Naive thymus-derived CD8-positive, alpha-beta T cell (primary cell): Measurements from ENCODE around the gene FBXL17. TPM values are rescaled to one million over a fixed set of nuclear protein-coding genes. Genes with fewer than 3 reads are reported as not detected.
"Not testable (repeated sequence)": the region's sequence is repeated elsewhere in the genome, so short reads cannot be mapped to it uniquely, and the experiment has no call there.

Experiments
- ATAC-seq, 2 donors: fragments of 150-1000 bp; cut with Tn5 transposase in 1 of 2; sonication (Bioruptor Pico), chemical (Tn5 transposase) in 1 of 2; 1 replicate in 1 of 2; 2 replicates in 1 of 2; pipeline ENCODE4 v1.10.0; 2021; ENCODE audit warnings: mild to moderate bottlenecking in 2 of 2, moderate library complexity in 2 of 2
- POLR2A ChIA-PET: fragments of 350-600 bp; sonication (Branson Sonifier 250); formaldehyde crosslinking; loops from one replicate; lab custom pipeline; 2021; ENCODE audit warnings: antibody characterized with exemption; lab: Charles Lee
- DNase-seq, 10 donors: peaks; one replicate each; pipeline versions ENCODE4 v3.0.0 to v3.0.0-alpha.2; 2020 to 2022
- H3K27ac Mint-ChIP-seq, 10 donors: one replicate each; pipeline ENCODE4 v1.8.0; 2020 to 2022; ENCODE audit warnings: mild to moderate bottlenecking in 10 of 10, mixed read lengths in 10 of 10, moderate library complexity in 4 of 10, inconsistent platforms in 1 of 10
- H3K27me3 Mint-ChIP-seq, 5 donors: one replicate each; pipeline ENCODE4 v1.8.0; 2021 to 2022; ENCODE audit warnings: mixed read lengths in 5 of 5
- H3K36me3 Mint-ChIP-seq, 3 donors: one replicate each; pipeline ENCODE4 v1.8.0; 2020 to 2022; ENCODE audit warnings: mixed read lengths in 3 of 3, mild to moderate bottlenecking in 2 of 3, inconsistent platforms in 1 of 3
- H3K4me1 Mint-ChIP-seq, 4 donors: one replicate each; pipeline ENCODE4 v1.8.0; 2021 to 2022; ENCODE audit warnings: mixed read lengths in 4 of 4
- H3K4me3 Mint-ChIP-seq, 10 donors: one replicate each; pipeline ENCODE4 v1.8.0; 2020 to 2022; ENCODE audit warnings: mild to moderate bottlenecking in 10 of 10, mixed read lengths in 10 of 10, moderate library complexity in 6 of 10, inconsistent platforms in 1 of 10
- H3K9me3 Mint-ChIP-seq, 9 donors: one replicate each; pipeline ENCODE4 v1.8.0; 2020 to 2022; ENCODE audit warnings: mixed read lengths in 9 of 9, mild to moderate bottlenecking in 3 of 9, inconsistent platforms in 1 of 9, moderate library complexity in 1 of 9
- polyA plus RNA-seq, 3 donors: library from polyadenylated mRNA; unstranded; fragments of 300-500 nt; fragmentation: Illumina TruSeq; gene quantifications; one replicate each; pipeline ENCODE4 v1.2.3, GENCODE V29; 2021
- total RNA-seq, 8 experiments: library from RNA in 2 of 8; stranded (reverse) in 2 of 8; gene quantifications; one replicate each; pipeline ENCODE4 v1.2.3 and lab custom pipeline; 2021 to 2026

The FBXL17 gene
- total and polyA plus RNA-seq, 5 experiments from 2014 or later = 4.6 to 25.1 (median 5.0) TPM

DNA sequence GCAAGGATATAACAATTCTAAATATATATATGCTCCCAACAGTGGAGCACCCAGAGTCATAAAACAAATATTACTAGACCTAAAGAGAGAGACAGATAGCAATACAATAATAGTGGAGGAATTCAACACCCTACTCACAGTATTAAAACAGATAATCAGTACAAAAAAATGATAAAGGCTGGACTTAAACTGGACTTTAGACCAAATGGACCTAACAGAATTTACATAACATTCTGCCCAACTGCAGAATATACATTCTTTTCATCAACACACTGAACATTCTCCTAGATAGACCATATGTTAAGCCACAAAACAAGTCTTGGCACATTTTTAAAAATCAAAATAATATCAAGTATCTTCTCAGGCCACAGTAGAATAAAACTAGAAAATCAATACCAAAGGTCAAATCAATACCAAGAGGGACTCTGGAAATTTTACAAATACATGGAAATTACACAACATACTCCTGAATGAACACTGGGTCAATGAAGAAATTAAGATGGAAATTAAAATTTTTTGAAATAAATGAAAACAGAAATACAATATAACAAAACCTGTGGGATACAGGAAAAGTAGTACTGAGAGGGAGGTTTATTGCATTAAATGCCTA lies 100.8 kb downstream of the FBXL17 start:
- H3K36me3 Mint-ChIP-seq = peaks cover 36 to 58% (median 40%) of the 10 kb centered on the region in 3 donors
- H3K4me1 Mint-ChIP-seq = peaks cover 17 to 43% (median 31%) of the 10 kb centered on the region in 4 donors
- POLR2A ChIA-PET = no interaction called here
- H3K4me3 Mint-ChIP-seq = no peak overlapping the region
- H3K9me3 Mint-ChIP-seq = peaks cover 8 to 46% (median 27%) of the 10 kb centered on the region in 9 donors
- no peak for DNase-seq
- H3K27me3 Mint-ChIP-seq = no peaks in the 10 kb centered on the region
- no peak overlapping the region for H3K27ac Mint-ChIP-seq
- no peak for ATAC-seq

DNA sequence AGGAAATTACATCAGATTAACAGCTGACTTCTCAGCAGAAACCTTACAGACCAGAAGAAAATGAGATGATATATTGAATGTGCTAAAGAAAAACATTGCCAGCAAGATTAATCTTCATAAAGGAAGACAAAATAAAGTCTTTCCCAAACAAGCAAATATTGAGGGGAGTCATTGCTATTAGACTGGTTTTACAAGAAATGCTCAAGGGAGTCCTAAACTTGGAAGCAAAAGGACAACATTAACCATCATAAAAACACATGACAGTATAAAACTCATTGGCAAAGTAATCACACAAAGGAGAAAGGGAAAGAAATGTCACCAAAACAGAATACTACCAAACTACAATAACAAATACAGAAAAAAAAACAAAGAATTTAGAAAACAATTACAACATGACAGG lies 101.7 kb downstream of the FBXL17 start:
- POLR2A ChIA-PET = no interaction called here
- DNase-seq = no peak
- ATAC-seq = no peak
- peaks cover 8 to 40% (median 27%) of the 10 kb centered on the region in 9 donors for H3K9me3 Mint-ChIP-seq
- no peaks in the 10 kb centered on the region for H3K27me3 Mint-ChIP-seq
- peaks cover 16 to 40% (median 31%) of the 10 kb centered on the region in 4 donors for H3K4me1 Mint-ChIP-seq
- H3K27ac Mint-ChIP-seq = no peak overlapping the region
- H3K36me3 Mint-ChIP-seq = peaks cover 31 to 55% (median 38%) of the 10 kb centered on the region in 3 donors
- H3K4me3 Mint-ChIP-seq = no peak overlapping the region

DNA sequence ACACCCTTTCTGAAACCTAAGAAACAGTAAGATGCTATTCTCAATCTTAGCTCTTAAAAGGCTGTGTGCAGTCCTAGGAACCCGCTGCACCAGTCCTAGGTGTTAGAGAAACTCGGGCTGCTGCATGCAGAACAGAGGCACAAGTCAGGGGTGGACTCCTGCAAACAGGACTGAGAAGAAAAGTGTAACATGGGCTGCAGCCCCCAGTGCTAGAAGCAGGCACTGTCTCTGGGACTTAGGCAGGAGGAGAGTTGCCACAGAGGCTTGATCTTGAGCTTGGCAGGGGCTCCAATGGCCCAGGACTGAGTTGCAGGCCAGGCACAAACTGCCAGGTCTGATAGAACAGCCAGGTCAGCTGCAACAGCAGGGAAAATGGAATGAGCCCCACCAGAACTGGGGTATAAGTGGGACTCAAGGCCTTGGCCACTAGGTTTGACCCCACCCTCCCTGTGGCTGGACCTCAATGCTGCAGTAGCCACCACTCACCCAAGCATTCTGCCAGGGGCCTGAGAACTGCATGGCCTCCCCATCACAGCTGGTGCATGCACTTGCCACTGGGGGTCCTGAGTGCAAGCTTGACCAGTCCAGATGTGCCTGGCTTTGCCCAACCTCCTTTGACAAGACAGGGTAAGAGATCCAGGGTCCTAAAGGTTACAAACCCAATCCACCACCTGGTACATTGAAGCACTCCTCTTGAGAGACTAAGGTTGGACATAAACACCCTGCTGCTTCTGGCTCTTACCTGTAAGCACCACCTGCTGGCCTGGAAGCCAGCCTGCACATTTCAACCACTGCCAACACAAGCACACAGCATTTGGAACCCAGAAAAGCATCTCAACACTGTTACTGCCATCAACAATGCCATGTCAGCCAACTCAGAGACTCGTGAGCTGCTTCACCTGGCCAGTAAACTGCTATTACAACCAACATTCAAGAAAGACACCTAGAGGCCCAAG lies 103.3 kb downstream of the FBXL17 start:
- ATAC-seq (no peak), DNase-seq (no peak)
- POLR2A ChIA-PET = no interaction called here
- Mint-ChIP-seq H3K36me3 (peaks cover 21 to 47% (median 22%) of the 10 kb centered on the region in 3 donors), H3K9me3 (peaks cover 5 to 24% (median 18%) of the 10 kb centered on the region in 9 donors), H3K4me1 (peaks cover 16 to 40% (median 30%) of the 10 kb centered on the region in 4 donors), H3K4me3 (no peak overlapping the region), H3K27ac (peak overlapping the region in 2 of 10 donors; percentile 32 to 46), H3K27me3 (no peaks in the 10 kb centered on the region)

DNA sequence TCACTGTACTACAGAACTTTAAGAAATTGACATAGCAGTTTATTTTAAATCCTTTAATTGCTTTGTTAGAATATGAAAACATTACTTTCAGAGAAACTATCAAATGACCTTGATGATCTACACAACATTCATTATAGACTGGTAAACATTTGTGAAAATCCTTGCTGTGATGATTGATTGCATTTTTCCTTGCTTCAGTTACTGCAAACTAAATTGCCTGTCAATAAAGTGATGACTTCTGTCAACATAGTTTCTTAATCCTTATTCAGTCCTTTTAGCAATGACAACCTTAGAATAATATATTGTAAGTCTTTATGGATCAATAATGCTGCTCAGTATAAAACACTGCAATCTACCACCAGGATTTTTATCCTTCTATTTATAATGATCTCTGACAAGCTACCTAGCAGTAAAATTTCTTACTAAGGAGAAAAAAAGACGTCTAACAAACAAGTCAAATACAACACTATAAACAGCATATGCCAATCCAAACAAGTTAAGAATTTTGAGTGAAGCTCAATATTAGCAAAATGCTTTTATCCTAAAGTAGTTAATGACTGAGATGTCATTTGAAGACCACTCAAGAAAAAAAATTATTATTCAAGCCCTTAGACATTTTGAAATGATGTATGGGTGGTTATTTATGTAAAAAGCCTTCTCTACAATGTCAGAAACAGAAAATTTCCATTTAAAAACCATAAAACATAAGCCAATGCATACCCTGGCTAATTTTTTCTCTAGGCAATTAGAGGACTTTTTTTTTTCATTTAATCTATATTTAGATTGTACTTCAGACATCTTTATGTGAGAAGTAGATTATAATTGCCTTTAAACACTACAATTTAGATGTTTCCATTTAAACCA lies 105.5 kb downstream of the FBXL17 start:
- POLR2A ChIA-PET = no interaction called here
- Mint-ChIP-seq H3K36me3 (peaks cover 3 to 28% (median 10%) of the 10 kb centered on the region in 3 donors), H3K4me1 (peaks cover 14 to 37% (median 28%) of the 10 kb centered on the region in 4 donors), H3K4me3 (no peak overlapping the region), H3K9me3 (peaks cover 0 to 5% (median 1%) of the 10 kb centered on the region in 9 donors), H3K27ac (no peak overlapping the region), H3K27me3 (no peaks in the 10 kb centered on the region)
- ATAC-seq (no peak), DNase-seq (no peak)

DNA sequence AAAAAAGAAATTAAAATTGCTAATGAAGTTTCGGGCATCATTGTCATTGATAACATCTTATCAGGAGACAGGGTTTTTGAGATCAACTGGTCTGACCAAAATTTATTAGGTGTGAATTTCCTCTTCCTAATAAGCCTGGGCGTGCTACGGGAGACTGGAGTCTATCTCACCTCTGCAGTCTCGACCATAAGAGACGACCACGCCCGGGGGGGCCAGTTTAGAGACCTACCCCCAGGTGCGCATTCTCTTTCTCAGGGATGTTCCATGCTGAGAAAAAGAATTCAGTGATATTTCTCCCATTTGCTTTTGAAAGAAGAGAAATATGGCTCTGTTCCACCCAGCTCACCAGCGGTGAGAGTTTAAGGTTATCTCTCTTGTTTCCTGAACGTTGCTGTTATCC lies 107.8 kb downstream of the FBXL17 start:
- DNase-seq, H3K27ac Mint-ChIP-seq, ATAC-seq, H3K4me3 Mint-ChIP-seq, POLR2A ChIA-PET, H3K27me3 Mint-ChIP-seq, H3K9me3 Mint-ChIP-seq: not testable (repeated sequence)
- H3K4me1 Mint-ChIP-seq = peaks cover 5 to 23% (median 13%) of the 10 kb centered on the region in 4 donors
- peaks cover 0 to 23% (median 13%) of the 10 kb centered on the region in 3 donors for H3K36me3 Mint-ChIP-seq

DNA sequence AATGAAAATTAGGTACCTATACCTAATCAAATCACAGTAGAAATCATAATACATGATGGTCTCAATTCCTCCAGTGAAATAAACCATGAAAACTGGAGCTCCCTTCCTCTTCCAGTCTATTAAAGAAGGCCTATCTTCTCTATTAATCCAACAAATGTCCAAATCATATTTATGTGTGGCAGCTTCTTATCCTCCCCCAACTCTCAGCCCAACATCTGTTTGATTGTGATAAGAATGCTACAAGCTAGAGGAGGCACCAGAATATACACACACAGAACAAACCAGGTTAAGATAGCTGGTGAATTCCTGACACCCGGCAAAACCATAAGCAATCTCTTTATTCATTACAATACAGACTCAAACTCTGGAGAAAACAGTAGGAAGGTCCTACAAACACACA lies 110.8 kb downstream of the FBXL17 start:
- POLR2A ChIA-PET = no interaction called here
- Mint-ChIP-seq H3K36me3 (peaks cover 0 to 17% (median 10%) of the 10 kb centered on the region in 3 donors), H3K27ac (peak overlapping the region in 1 of 10 donors; percentile 15), H3K27me3 (no peaks in the 10 kb centered on the region), H3K4me3 (no peak overlapping the region), H3K9me3 (no peaks in the 10 kb centered on the region), H3K4me1 (peaks cover 0 to 6% (median 2%) of the 10 kb centered on the region in 4 donors)
- ATAC-seq (no peak), DNase-seq (no peak)

DNA sequence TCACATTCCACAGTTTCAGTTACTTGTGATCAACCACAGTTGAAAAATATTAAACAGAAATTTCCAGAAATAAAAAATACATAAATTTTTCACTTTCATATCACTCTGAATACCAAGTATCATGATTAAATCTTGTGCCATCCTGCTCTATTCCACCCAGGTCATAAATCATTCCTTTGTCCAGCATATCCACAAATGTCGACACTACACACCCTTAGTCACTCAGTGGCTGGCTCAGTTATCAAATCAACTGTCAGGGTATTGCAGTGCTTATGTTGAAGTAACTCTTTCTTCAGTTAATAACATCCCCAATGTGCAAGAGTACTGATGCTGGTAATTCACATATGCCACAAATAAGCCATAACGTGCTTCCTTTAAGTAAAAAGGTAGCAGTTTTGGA lies 115.7 kb downstream of the FBXL17 start:
- peaks cover 0 to 3% (median 3%) of the 10 kb centered on the region in 3 donors for H3K36me3 Mint-ChIP-seq
- DNase-seq (no peak), ATAC-seq (no peak)
- H3K4me3 Mint-ChIP-seq = no peak overlapping the region
- H3K27me3 Mint-ChIP-seq = no peaks in the 10 kb centered on the region
- H3K4me1 Mint-ChIP-seq = peaks cover 0 to 5% (median 3%) of the 10 kb centered on the region in 4 donors
- POLR2A ChIA-PET = no interaction called here
- no peaks in the 10 kb centered on the region for H3K9me3 Mint-ChIP-seq
- H3K27ac Mint-ChIP-seq = no peak overlapping the region

DNA sequence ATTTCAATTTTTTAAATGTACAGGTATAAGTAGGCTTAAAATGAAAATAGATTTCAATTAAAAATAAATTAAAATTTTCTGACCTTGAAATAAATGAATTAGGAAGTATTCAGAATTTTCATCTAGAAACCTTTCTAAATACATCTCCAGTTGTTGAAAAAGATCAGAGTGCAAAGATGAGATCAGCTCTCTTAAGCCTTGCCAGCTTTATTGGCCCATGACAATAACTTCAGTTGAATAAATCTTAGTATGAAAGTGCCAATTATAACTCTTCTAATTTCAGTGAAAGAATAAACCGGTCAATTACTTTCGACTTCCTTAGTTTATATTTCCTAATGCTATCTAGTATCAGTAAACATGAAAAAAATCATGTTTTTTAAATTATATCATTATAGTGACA lies 117.4 kb downstream of the FBXL17 start:
- POLR2A ChIA-PET = no interaction called here
- peaks cover 5 to 11% (median 10%) of the 10 kb centered on the region in 4 donors for H3K4me1 Mint-ChIP-seq
- H3K36me3 Mint-ChIP-seq = peaks cover 0 to 2% (median 0%) of the 10 kb centered on the region in 3 donors
- no peaks in the 10 kb centered on the region for H3K27me3 Mint-ChIP-seq
- no peak overlapping the region for H3K27ac Mint-ChIP-seq
- no peak overlapping the region for H3K4me3 Mint-ChIP-seq
- H3K9me3 Mint-ChIP-seq = no peaks in the 10 kb centered on the region
- ATAC-seq = no peak
- DNase-seq = no peak

DNA sequence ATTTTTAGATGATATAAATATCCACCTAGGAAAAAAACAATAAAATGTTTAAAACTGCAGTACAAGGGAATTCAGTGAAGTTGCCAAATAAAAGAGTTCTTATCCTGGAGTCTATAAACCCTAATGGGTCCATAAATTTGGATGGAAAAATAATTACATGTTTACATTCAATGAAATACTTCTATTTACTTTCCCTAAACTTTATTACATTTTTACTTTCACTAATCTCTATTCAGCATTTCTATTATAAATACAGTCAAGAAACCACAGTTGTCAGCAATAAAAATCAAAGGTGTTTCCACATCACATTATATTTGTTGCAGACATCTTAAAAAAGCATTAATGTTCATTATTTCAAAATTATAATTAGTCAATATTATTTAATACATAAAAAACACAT lies 118.6 kb downstream of the FBXL17 start:
- no peak overlapping the region for H3K27ac Mint-ChIP-seq
- no peaks in the 10 kb centered on the region for H3K27me3 Mint-ChIP-seq
- no peak for DNase-seq
- no peak for ATAC-seq
- H3K4me1 Mint-ChIP-seq = peaks cover 5 to 11% (median 10%) of the 10 kb centered on the region in 4 donors
- POLR2A ChIA-PET = no interaction called here
- peaks cover 0 to 2% (median 0%) of the 10 kb centered on the region in 3 donors for H3K36me3 Mint-ChIP-seq
- no peak overlapping the region for H3K4me3 Mint-ChIP-seq
- no peaks in the 10 kb centered on the region for H3K9me3 Mint-ChIP-seq

DNA sequence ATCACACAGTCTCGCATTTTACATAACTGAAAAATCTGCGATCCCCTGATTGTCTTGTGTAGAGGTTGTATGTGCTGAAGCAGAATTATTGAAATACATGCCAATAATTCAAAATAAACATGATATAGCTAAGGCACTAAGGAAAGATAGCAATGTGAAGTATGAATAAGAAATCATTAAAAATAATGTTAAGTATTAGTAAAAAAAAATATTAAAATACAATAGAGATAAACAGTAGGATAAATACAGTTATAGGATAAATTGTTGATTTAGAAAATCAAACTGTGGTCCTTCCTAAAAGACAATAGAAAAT lies 121.1 kb downstream of the FBXL17 start:
- peaks cover 0 to 4% (median 0%) of the 10 kb centered on the region in 3 donors for H3K36me3 Mint-ChIP-seq
- no peak overlapping the region for H3K4me3 Mint-ChIP-seq
- POLR2A ChIA-PET = interaction anchor here (1.2 kb wide), 1 partner anchor 122 kb away, joined by 9 read pairs; the partner anchor contains the start of gene FBXL17
- no peak for DNase-seq
- no peaks in the 10 kb centered on the region for H3K9me3 Mint-ChIP-seq
- no peaks in the 10 kb centered on the region for H3K27me3 Mint-ChIP-seq
- H3K27ac Mint-ChIP-seq = peak overlapping the region in 1 of 10 donors; percentile 32
- H3K4me1 Mint-ChIP-seq = peaks cover 5 to 11% (median 10%) of the 10 kb centered on the region in 4 donors
- no peak for ATAC-seq

DNA sequence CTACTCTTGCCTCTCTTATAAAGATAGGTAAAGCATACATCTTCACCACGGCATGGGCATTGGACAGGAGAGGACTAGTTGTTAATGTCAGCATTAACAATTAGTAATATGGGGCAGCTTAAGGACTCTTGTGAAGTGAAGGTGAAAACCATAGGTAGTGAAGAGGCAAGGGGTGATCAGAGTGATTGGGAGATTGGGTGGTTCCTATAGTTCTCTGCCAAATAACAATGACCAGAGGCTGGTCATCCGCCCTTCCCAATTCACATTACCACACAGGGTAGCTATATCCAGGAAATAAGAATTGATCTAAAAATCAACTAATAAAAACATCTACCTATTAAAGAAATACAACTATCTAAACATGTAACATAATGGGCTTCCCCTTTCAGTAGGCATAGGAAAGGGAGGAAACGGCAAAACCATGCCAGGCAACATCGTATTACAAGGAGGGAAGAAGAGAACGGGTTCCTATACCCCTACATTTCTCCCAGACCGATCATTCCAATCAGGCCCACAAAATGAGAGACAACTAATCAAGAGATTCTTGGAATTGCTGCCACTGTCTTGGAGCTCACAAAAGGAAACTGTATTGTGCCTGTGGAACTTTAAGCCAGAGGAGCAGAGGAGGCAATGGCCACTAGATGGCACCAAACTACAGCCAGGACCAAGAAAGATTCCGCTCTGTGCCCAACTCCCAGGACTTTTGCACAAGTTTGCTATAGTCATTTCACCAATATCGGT lies 121.6 kb downstream of the FBXL17 start:
- POLR2A ChIA-PET = interaction anchor here (1.2 kb wide), 1 partner anchor 122 kb away, joined by 9 read pairs; the partner anchor contains the start of gene FBXL17
- peak overlapping the region in 5 of 10 donors; percentile 19 to 57 (median 26) for H3K4me3 Mint-ChIP-seq

More for the DNA sequence above, 121.6 kb downstream of the FBXL17 start:
- peak; percentile 27 to 76 (median 59) for DNase-seq
- ATAC-seq = peak; percentile 67 to 77
- Mint-ChIP-seq H3K4me1 (peaks cover 5 to 10% (median 10%) of the 10 kb centered on the region in 4 donors), H3K27ac (peak overlapping the region in 1 of 10 donors; percentile 10), H3K9me3 (no peaks in the 10 kb centered on the region), H3K36me3 (peaks cover 0 to 4% (median 0%) of the 10 kb centered on the region in 3 donors), H3K27me3 (no peaks in the 10 kb centered on the region)
